Thoracic aorta (tissue), 2 donors: ENCODE data around the gene IRAK2. TPM values are rescaled to one million over a fixed set of nuclear protein-coding genes. Genes with fewer than 3 reads are reported as not detected.
"Not testable (repeated sequence)": the region's sequence is repeated elsewhere in the genome, so short reads cannot be mapped to it uniquely, and the experiment has no call there.

Experiments
- ATAC-seq: fragments of 150-250 bp; one replicate; pipeline ENCODE4 v1.8.0; 2017; ENCODE audit warnings: low read depth; ENCODE audit not compliant: insufficient number of reproducible peaks, low FRiP score
- DNase-seq: peaks from one replicate; pipeline ENCODE4 v3.0.0-alpha.2; 2020; ENCODE audit warnings: low spot score
- H3K27ac ChIP-seq, 2 donors: fragments of 200-600 bp; sonication (generic); 1 replicate in 1 of 2; 2 replicates in 1 of 2; pipeline ENCODE4 v1.5.1; 2016; ENCODE audit warnings: mild to moderate bottlenecking in 2 of 2, moderate library complexity in 2 of 2
- H3K27me3 ChIP-seq: fragments of 200-600 bp; sonication (generic); replicated peaks from 2 replicates; pipeline ENCODE4 v1.6.0; 2016; ENCODE audit warnings: mild to moderate bottlenecking; ENCODE audit not compliant: insufficient read depth
- H3K36me3 ChIP-seq: fragments of 200-600 bp; sonication (generic); one replicate; pipeline ENCODE4 v1.5.1; 2016
- H3K4me1 ChIP-seq, 2 donors: fragments of 200-600 bp; sonication (generic); 1 replicate in 1 of 2; 2 replicates in 1 of 2; pipeline versions ENCODE4 v1.5.1 to v1.6.0; 2016; ENCODE audit warnings: low read depth in 2 of 2, mild to moderate bottlenecking in 1 of 2; ENCODE audit not compliant: control insufficient read depth in 1 of 2
- H3K4me3 ChIP-seq: fragments of 200-600 bp; sonication (generic); 2 replicates; pipeline ENCODE4 v1.5.1; 2016; ENCODE audit warnings: mild to moderate bottlenecking
- H3K9me3 ChIP-seq: fragments of 200-600 bp; sonication (generic); 2 replicates; pipeline ENCODE4 v1.5.1; 2016
- CTCF ChIP-seq: fragments of 200-600 bp; sonication (generic); IDR thresholded peaks from one replicate; pipeline ENCODE4 v1.5.1; 2019; ENCODE audit warnings: antibody characterized with exemption
- total RNA-seq, 2 donors: library from RNA; depleted of rRNA; stranded (reverse); fragments of >200 nt; gene quantifications; one replicate each; pipeline versions ENCODE4 v1.1.0 to v1.2.3, GENCODE V29; 2016

IRAK2 gene
- total RNA-seq, 2 donors from 2014 or later: 5.7 to 13.8 TPM

GRCh38 chr3:10269443-10269842 is 104.7 kb downstream of the IRAK2 start:
- Histone ChIP-seq H3K27ac (no peak overlapping the region), H3K27me3 (no peaks in the 10 kb centered on the region), H3K36me3 (peaks cover 24% of the 10 kb centered on the region), H3K9me3 (no peaks in the 10 kb centered on the region), H3K4me3 (no peak overlapping the region), H3K4me1 (peaks cover 19 to 40% of the 10 kb centered on the region in 2 donors)
- TF ChIP-seq CTCF: no peak
- DNase-seq (no peak), ATAC-seq (no peak)

GRCh38 chr3:10272476-10272875 is 107.8 kb downstream of the IRAK2 start:
- DNase-seq, H3K9me3 ChIP-seq, H3K4me3 ChIP-seq, ATAC-seq, H3K27me3 ChIP-seq, H3K27ac ChIP-seq: not testable (repeated sequence)
- H3K36me3 ChIP-seq: peaks cover 34% of the 10 kb centered on the region
- H3K4me1 ChIP-seq: peaks cover 17 to 31% of the 10 kb centered on the region in 2 donors

GRCh38 chr3:10272977-10273376 is 108.3 kb downstream of the IRAK2 start:
- no peak for TF ChIP-seq CTCF
- no peaks in the 10 kb centered on the region for H3K9me3 ChIP-seq
- DNase-seq: no peak
- H3K36me3 ChIP-seq: peaks cover 38% of the 10 kb centered on the region
- no peaks in the 10 kb centered on the region for H3K27me3 ChIP-seq
- H3K4me1 ChIP-seq: peaks cover 12 to 26% of the 10 kb centered on the region in 2 donors
- no peak overlapping the region for H3K27ac ChIP-seq
- ATAC-seq: no peak
- H3K4me3 ChIP-seq: no peak overlapping the region

GRCh38 chr3:10273702-10274305 is 109.1 kb downstream of the IRAK2 start:
- no peak overlapping the region for H3K4me3 ChIP-seq
- DNase-seq: no peak
- TF ChIP-seq CTCF: no peak
- H3K4me1 ChIP-seq: peaks cover 12 to 19% of the 10 kb centered on the region in 2 donors
- no peaks in the 10 kb centered on the region for H3K27me3 ChIP-seq
- no peaks in the 10 kb centered on the region for H3K9me3 ChIP-seq
- H3K27ac ChIP-seq: no peak overlapping the region
- ATAC-seq: no peak
- peaks cover 47% of the 10 kb centered on the region for H3K36me3 ChIP-seq

GRCh38 chr3:10274601-10275000 is 109.9 kb downstream of the IRAK2 start:
- ATAC-seq: no peak
- H3K9me3 ChIP-seq: no peaks in the 10 kb centered on the region
- H3K27me3 ChIP-seq: no peaks in the 10 kb centered on the region
- no peak for TF ChIP-seq CTCF
- no peak for DNase-seq
- H3K4me1 ChIP-seq: peaks cover 12 to 19% of the 10 kb centered on the region in 2 donors
- H3K36me3 ChIP-seq: peaks cover 49% of the 10 kb centered on the region
- H3K27ac ChIP-seq: no peak overlapping the region
- no peak overlapping the region for H3K4me3 ChIP-seq

GRCh38 chr3:10277115-10277625 is 112.5 kb downstream of the IRAK2 start:
- Histone ChIP-seq H3K27ac (no peak overlapping the region), H3K9me3 (no peaks in the 10 kb centered on the region), H3K36me3 (peaks cover 41% of the 10 kb centered on the region), H3K4me3 (no peak overlapping the region), H3K4me1 (peaks cover 12 to 19% of the 10 kb centered on the region in 2 donors), H3K27me3 (no peaks in the 10 kb centered on the region)
- ATAC-seq (no peak), DNase-seq (no peak)
- TF ChIP-seq CTCF: no peak
